Left lung (tissue), 10 donors: ENCODE results near the gene ACTN4. TPM values are rescaled to one million over a fixed set of nuclear protein-coding genes. Genes with fewer than 3 reads are reported as not detected.
"Not testable (repeated sequence)": the region's sequence is repeated elsewhere in the genome, so short reads cannot be mapped to it uniquely, and the experiment has no call there.

ENCODE experiments used
- ATAC-seq: fragments of 200-7000 bp; cut with Tn5 transposase; one replicate; pipeline ENCODE4 v1.9.1; 2020; ENCODE audit warnings: moderate library complexity
- DNase-seq, 4 donors: peaks; one replicate each; pipeline ENCODE4 v3.0.0-alpha.2; 2013 to 2020
- H3K27ac ChIP-seq, 2 donors: fragments of 200-600 bp; sonication (generic) in 1 of 2; one replicate each; pipeline versions ENCODE4 v1.5.0 to v1.8.0; 2020 to 2021
- H3K27me3 ChIP-seq, 2 donors: fragments of 200-600 bp; sonication (generic) in 1 of 2; one replicate each; pipeline versions ENCODE4 v1.5.0 to v1.8.0; 2020 to 2021
- H3K36me3 ChIP-seq, 2 donors: fragments of 200-600 bp; sonication (generic) in 1 of 2; one replicate each; pipeline versions ENCODE4 v1.5.0 to v1.8.0; 2020 to 2021
- H3K4me1 ChIP-seq, 2 donors: fragments of 200-600 bp; one replicate each; pipeline ENCODE4 v1.8.0; 2021
- H3K4me3 ChIP-seq, 2 donors: fragments of 200-600 bp; sonication (generic) in 1 of 2; one replicate each; pipeline versions ENCODE4 v1.5.0 to v1.8.0; 2020 to 2021; ENCODE audit warnings: mild to moderate bottlenecking in 1 of 2
- H3K9me3 ChIP-seq, 2 donors: fragments of 200-600 bp; sonication (generic) in 1 of 2; one replicate each; pipeline versions ENCODE4 v1.5.0 to v1.8.0; 2020 to 2021
- CTCF ChIP-seq, 2 donors: fragments of 200-600 bp; sonication (generic) in 1 of 2; IDR thresholded peaks; one replicate each; pipeline versions ENCODE4 v1.5.0 to v1.8.0; 2021; ENCODE audit warnings: antibody characterized with exemption in 2 of 2
- intact Hi-C, 2 donors: fragments of 100-400 bp; cut with DNase I; formaldehyde crosslinking; loops; one replicate each; pipeline versions ENCODE4 v1.11.2 to v1.14.2; 2022
- polyA plus RNA-seq, 6 donors: library from polyadenylated mRNA; unstranded; fragments of 120-200 nt; gene quantifications; one replicate each; pipeline ENCODE4 v1.2.1, GENCODE V29; 2013; ENCODE audit not compliant: insufficient read length in 6 of 6
- total RNA-seq, 2 donors: library from RNA; stranded (reverse); fragmentation: NEBNext Ultra II Directional; extraction: Animal tissue kit (Norgen Biotek cat#: 25700); gene quantifications; one replicate each; pipeline ENCODE4 v1.2.1, GENCODE V29; 2021
- donor health status: DM: no; HTN: yes; CAD: no.
- donor health status: DM: no; HTN: no; CAD: no.

Gene ACTN4
- total and polyA plus RNA-seq, 8 donors = 373 to 647 (median 402) TPM

- H3K27me3 ChIP-seq = no peaks in the 10 kb centered on the region
- DNase-seq = no peak
- H3K4me1 ChIP-seq = no peaks in the 10 kb centered on the region
- no peak for TF ChIP-seq CTCF (IDR thresholded peaks at IDR 0.05)
- H3K4me3 ChIP-seq = no peak overlapping the region
- ATAC-seq = peak; percentile 62
- H3K27ac ChIP-seq = peak overlapping the region in 1 of 2 donors; percentile 51
- no peaks in the 10 kb centered on the region for H3K9me3 ChIP-seq
- H3K36me3 ChIP-seq = no peaks in the 10 kb centered on the region
- intact Hi-C loops = no loop called here
Measured at GRCh38 chr19:38759590-38760003, 112.1 kb downstream of the ACTN4 start.

GRCh38 chr19:38760805-38761517 is 113.5 kb downstream of the ACTN4 start:
- DNase-seq, H3K9me3 ChIP-seq, H3K36me3 ChIP-seq, H3K4me3 ChIP-seq, ATAC-seq, H3K27me3 ChIP-seq, intact Hi-C loops, H3K4me1 ChIP-seq, H3K27ac ChIP-seq: not testable (repeated sequence)

GRCh38 chr19:38761884-38762389 is 114.5 kb downstream of the ACTN4 start:
- ATAC-seq, H3K27me3 ChIP-seq, DNase-seq, H3K36me3 ChIP-seq, H3K4me3 ChIP-seq, H3K9me3 ChIP-seq, intact Hi-C loops, H3K4me1 ChIP-seq, H3K27ac ChIP-seq: not testable (repeated sequence)

- Histone ChIP-seq H3K4me1 (no peaks in the 10 kb centered on the region), H3K9me3 (no peaks in the 10 kb centered on the region), H3K36me3 (no peaks in the 10 kb centered on the region), H3K27me3 (no peaks in the 10 kb centered on the region), H3K27ac (no peak overlapping the region), H3K4me3 (no peak overlapping the region)
- ATAC-seq (no peak), DNase-seq (no peak)
- intact Hi-C loops = no loop called here
- TF ChIP-seq CTCF (IDR thresholded peaks at IDR 0.05) = no peak
Measured at GRCh38 chr19:38763795-38764220, 116.4 kb downstream of the ACTN4 start.

GRCh38 chr19:38765214-38765613 is 117.8 kb downstream of the ACTN4 start:
- no peaks in the 10 kb centered on the region for H3K36me3 ChIP-seq
- intact Hi-C loops = no loop called here
- ATAC-seq = no peak

More at GRCh38 chr19:38765214-38765613, 117.8 kb downstream of the ACTN4 start:
- Histone ChIP-seq H3K9me3 (no peaks in the 10 kb centered on the region), H3K4me1 (peaks cover 0 to 8% of the 10 kb centered on the region in 2 donors), H3K27ac (no peak overlapping the region), H3K27me3 (no peaks in the 10 kb centered on the region), H3K4me3 (no peak overlapping the region)
- DNase-seq = no peak
- TF ChIP-seq CTCF (IDR thresholded peaks at IDR 0.05) = no peak
